NCI-H1436 treated with DMSO at 0.1 percent for 48 hours (cell line): ENCODE data around the gene SYNPO.

Experiments
- DNase-seq: peaks from one replicate; lab custom pipeline; 2025; lab: John Stamatoyannopoulos, UW

The SYNPO gene

GRCh38 chr5:150608991-150609390 lies 31.5 kb upstream of the SYNPO start:
- DNase-seq, result no peak

GRCh38 chr5:150609843-150610584 lies 30.4 kb upstream of the SYNPO start:
- no peak for DNase-seq

- DNase-seq, result no peak
Measured at GRCh38 chr5:150611026-150611425, 29.4 kb upstream of the SYNPO start.

- DNase-seq, result peak; percentile 77
Measured at GRCh38 chr5:150612405-150612804, 28.1 kb upstream of the SYNPO start.

GRCh38 chr5:150612905-150613670 lies 27.4 kb upstream of the SYNPO start:
- DNase-seq, result no peak

- DNase-seq, result no peak
Measured at GRCh38 chr5:150613991-150614660, 26.3 kb upstream of the SYNPO start.

- DNase-seq, result no peak
Measured at GRCh38 chr5:150614661-150615060, 25.8 kb upstream of the SYNPO start.

GRCh38 chr5:150615141-150615699 lies 25.2 kb upstream of the SYNPO start:
- DNase-seq, result no peak

GRCh38 chr5:150616024-150616470 lies 24.4 kb upstream of the SYNPO start:
- no peak for DNase-seq

- no peak for DNase-seq
Measured at GRCh38 chr5:150616506-150616905, 24.0 kb upstream of the SYNPO start.

- DNase-seq, result no peak
Measured at GRCh38 chr5:150618163-150618562, 22.3 kb upstream of the SYNPO start.

GRCh38 chr5:150618588-150619281 lies 21.7 kb upstream of the SYNPO start:
- no peak for DNase-seq

GRCh38 chr5:150619359-150620230 lies 20.9 kb upstream of the SYNPO start:
- DNase-seq, result no peak

- DNase-seq, result no peak
Measured at GRCh38 chr5:150621301-150621700, 19.2 kb upstream of the SYNPO start.

GRCh38 chr5:150622157-150622556 lies 18.3 kb upstream of the SYNPO start:
- DNase-seq, result no peak

- no peak for DNase-seq
Measured at GRCh38 chr5:150623152-150623877, 17.1 kb upstream of the SYNPO start.

- DNase-seq, result no peak
Measured at GRCh38 chr5:150623878-150624216, 16.6 kb upstream of the SYNPO start.

GRCh38 chr5:150624334-150625163 lies 15.9 kb upstream of the SYNPO start:
- no peak for DNase-seq

GRCh38 chr5:150625164-150625535 lies 15.3 kb upstream of the SYNPO start:
- no peak for DNase-seq
